Astrocyte (in vitro differentiated cells and primary cell): ENCODE data around the gene DCLK2. TPM values are rescaled to one million over a fixed set of nuclear protein-coding genes. Genes with fewer than 3 reads are reported as not detected.
A peak's percentile ranks its signal among the peaks of the same experiment; 100 is the strongest.

Experiments
- DNase-seq: peaks from one replicate; pipeline ENCODE4 v3.0.0-alpha.2; 2010; ENCODE audit warnings: low read depth
- FAIRE-seq: peaks from 2 replicates; lab custom pipeline; 2011; peaks lifted over from hg19 to GRCh38; lab: Jason Lieb, UNC
- H2AFZ ChIP-seq: 2 replicates; pipeline ENCODE4 v1.6.0; 2012; ENCODE audit warnings: low read depth, low read length, inconsistent platforms
- H3K27ac ChIP-seq: 2 replicates; pipeline ENCODE4 v1.5.1; 2011; ENCODE audit warnings: low read depth, low read length, inconsistent platforms
- H3K27me3 ChIP-seq: 2 replicates; pipeline ENCODE4 v1.6.0; 2011; ENCODE audit warnings: low read length, inconsistent platforms; ENCODE audit not compliant: insufficient read depth
- H3K36me3 ChIP-seq: 2 replicates; pipeline ENCODE4 v1.5.1; 2011; ENCODE audit warnings: low read length, inconsistent platforms; ENCODE audit not compliant: insufficient read depth
- H3K4me1 ChIP-seq: 2 replicates; pipeline ENCODE4 v1.5.1; 2011; ENCODE audit warnings: low read length, inconsistent platforms; ENCODE audit not compliant: insufficient read depth
- H3K4me2 ChIP-seq: 2 replicates; pipeline ENCODE4 v1.6.0; 2012; ENCODE audit warnings: low read length, inconsistent platforms
- H3K4me3 ChIP-seq: 2 replicates; pipeline ENCODE4 v1.5.1; 2011; ENCODE audit warnings: low read depth, mild to moderate bottlenecking, low read length, inconsistent platforms; ENCODE audit not compliant: insufficient read depth
- H3K79me2 ChIP-seq: 2 replicates; pipeline ENCODE4 v1.6.0; 2012; ENCODE audit warnings: mild to moderate bottlenecking, low read length, inconsistent platforms; ENCODE audit not compliant: insufficient read depth
- H3K9ac ChIP-seq: 2 replicates; pipeline ENCODE4 v1.6.0; 2012; ENCODE audit warnings: mild to moderate bottlenecking, low read length, inconsistent platforms
- H3K9me3 ChIP-seq: 2 replicates; pipeline ENCODE4 v1.5.1; 2012; ENCODE audit warnings: low read depth, mild to moderate bottlenecking, low read length, inconsistent platforms; ENCODE audit not compliant: insufficient read depth
- H4K20me1 ChIP-seq: 2 replicates; pipeline ENCODE4 v1.6.0; 2012; ENCODE audit warnings: low read length, inconsistent platforms; ENCODE audit not compliant: insufficient read depth
- H3K27ac Mint-ChIP-seq: one replicate; pipeline ENCODE4 v1.8.0; 2021; ENCODE audit warnings: mild to moderate bottlenecking, mixed read lengths; ENCODE audit not compliant: unreplicated experiment
- H3K27me3 Mint-ChIP-seq: one replicate; pipeline ENCODE4 v1.8.0; 2021; ENCODE audit warnings: low read depth, mixed read lengths; ENCODE audit not compliant: unreplicated experiment
- H3K36me3 Mint-ChIP-seq: one replicate; pipeline ENCODE4 v1.8.0; 2021; ENCODE audit warnings: low read depth, mixed read lengths; ENCODE audit not compliant: unreplicated experiment
- H3K4me1 Mint-ChIP-seq: one replicate; pipeline ENCODE4 v1.8.0; 2021; ENCODE audit warnings: low read depth, mixed read lengths; ENCODE audit not compliant: unreplicated experiment
- H3K4me3 Mint-ChIP-seq: one replicate; pipeline ENCODE4 v1.8.0; 2021; ENCODE audit warnings: mild to moderate bottlenecking, moderate library complexity, mixed read lengths; ENCODE audit not compliant: unreplicated experiment
- H3K9me3 Mint-ChIP-seq: one replicate; pipeline ENCODE4 v1.8.0; 2021; ENCODE audit warnings: mild to moderate bottlenecking, mixed read lengths; ENCODE audit not compliant: unreplicated experiment
- EZH2 ChIP-seq: IDR thresholded peaks from 2 replicates; pipeline ENCODE4 v1.6.1; 2012; ENCODE audit warnings: mild to moderate bottlenecking, low read length, inconsistent platforms; ENCODE audit not compliant: insufficient read depth
- total RNA-seq: library from RNA; stranded (reverse); gene quantifications from 2 replicates; pipeline ENCODE4 v1.2.1, GENCODE V29; 2021
- TF ChIP-seq, protein P1 (sequence below): IDR thresholded peaks from 2 replicates; pipeline ENCODE4 v1.5.1; 2011; ENCODE audit warnings: low read depth, mild to moderate bottlenecking, inconsistent platforms, low read length, moderate library complexity; ENCODE audit not compliant: insufficient read depth

DCLK2 gene
- total RNA-seq, 1 donor from 2014 or later = 6.2 TPM

DNA sequence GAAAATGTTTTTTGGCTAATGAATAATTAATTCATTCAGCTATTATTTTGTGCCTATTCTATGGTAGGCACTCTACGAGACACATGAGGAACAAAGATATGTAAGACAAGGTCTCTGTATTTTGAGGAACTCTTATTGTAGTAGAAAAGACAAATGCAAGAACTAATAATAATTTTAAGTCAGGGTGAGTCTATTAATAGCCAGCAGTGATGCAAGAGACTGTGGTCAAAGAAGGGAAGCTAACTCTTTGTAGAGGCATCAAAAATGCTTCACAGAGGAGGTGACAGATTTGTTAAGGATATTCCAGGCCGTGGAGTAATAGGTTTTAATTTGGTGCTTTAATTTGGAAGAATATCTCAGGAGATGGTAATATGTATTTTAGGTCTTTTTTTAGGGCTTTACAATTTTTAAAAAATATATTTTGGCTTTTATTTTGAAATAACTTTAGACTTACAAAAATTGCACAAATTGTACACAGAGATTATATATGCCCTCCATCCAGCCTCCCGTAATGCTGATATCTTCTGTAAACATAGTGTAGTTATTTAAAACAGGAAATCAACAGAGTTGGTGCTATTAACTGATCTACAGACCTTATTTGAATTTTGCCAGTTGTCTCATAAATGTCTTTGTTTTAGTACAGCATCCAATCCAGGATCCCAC is 48.1 kb downstream of the DCLK2 start:
- Mint-ChIP-seq H3K36me3 (peaks cover 9% of the 10 kb centered on the region), H3K9me3 (peaks cover 7% of the 10 kb centered on the region), H3K27ac (peak overlapping the region; percentile 36), H3K4me3 (no peak overlapping the region), H3K4me1 (peaks cover 21% of the 10 kb centered on the region), H3K27me3 (no peaks in the 10 kb centered on the region)
- peak overlapping the region; percentile 44 for H3K9ac ChIP-seq
- DNase-seq (peak; percentile 76), FAIRE-seq (peak; percentile 55)
- H4K20me1 ChIP-seq = no peaks in the 10 kb centered on the region
- peak overlapping the region; percentile 51 for H3K27ac ChIP-seq
- H3K79me2 ChIP-seq = peaks cover 6% of the 10 kb centered on the region
- no peak overlapping the region for H3K4me3 ChIP-seq
- peaks cover 31% of the 10 kb centered on the region for H3K4me1 ChIP-seq
- H3K4me2 ChIP-seq = peak overlapping the region; percentile 77
- H3K36me3 ChIP-seq = no peaks in the 10 kb centered on the region
- TF ChIP-seq EZH2 = no peak
- TF ChIP-seq, protein P1, sequence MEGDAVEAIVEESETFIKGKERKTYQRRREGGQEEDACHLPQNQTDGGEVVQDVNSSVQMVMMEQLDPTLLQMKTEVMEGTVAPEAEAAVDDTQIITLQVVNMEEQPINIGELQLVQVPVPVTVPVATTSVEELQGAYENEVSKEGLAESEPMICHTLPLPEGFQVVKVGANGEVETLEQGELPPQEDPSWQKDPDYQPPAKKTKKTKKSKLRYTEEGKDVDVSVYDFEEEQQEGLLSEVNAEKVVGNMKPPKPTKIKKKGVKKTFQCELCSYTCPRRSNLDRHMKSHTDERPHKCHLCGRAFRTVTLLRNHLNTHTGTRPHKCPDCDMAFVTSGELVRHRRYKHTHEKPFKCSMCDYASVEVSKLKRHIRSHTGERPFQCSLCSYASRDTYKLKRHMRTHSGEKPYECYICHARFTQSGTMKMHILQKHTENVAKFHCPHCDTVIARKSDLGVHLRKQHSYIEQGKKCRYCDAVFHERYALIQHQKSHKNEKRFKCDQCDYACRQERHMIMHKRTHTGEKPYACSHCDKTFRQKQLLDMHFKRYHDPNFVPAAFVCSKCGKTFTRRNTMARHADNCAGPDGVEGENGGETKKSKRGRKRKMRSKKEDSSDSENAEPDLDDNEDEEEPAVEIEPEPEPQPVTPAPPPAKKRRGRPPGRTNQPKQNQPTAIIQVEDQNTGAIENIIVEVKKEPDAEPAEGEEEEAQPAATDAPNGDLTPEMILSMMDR = no peak
- H3K27me3 ChIP-seq = no peaks in the 10 kb centered on the region
- peaks cover 3% of the 10 kb centered on the region for H3K9me3 ChIP-seq
- H2AFZ ChIP-seq = no peak overlapping the region

DNA sequence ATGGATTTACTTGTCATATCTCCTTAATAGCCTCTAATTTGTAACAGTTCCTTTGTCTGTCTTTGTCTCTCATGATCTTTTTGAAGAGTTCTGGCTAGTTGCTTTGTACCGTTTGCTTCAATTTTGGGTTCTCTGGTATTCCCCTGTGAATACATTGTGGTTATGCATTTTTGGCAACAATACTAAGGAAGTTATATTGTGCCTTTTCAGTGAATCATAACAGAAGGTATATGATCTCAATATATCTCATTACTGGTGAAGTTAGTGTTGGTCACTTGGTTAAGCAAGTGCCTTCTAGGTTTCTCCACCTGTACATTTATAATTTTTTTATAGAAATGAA is 48.6 kb downstream of the DCLK2 start:
- Histone ChIP-seq H3K27ac (peak overlapping the region; percentile 51), H3K79me2 (peaks cover 6% of the 10 kb centered on the region), H3K4me2 (peak overlapping the region; percentile 77), H3K9me3 (no peaks in the 10 kb centered on the region), H3K4me1 (peaks cover 36% of the 10 kb centered on the region), H2AFZ (no peak overlapping the region), H3K27me3 (no peaks in the 10 kb centered on the region), H3K36me3 (no peaks in the 10 kb centered on the region), H3K9ac (peak overlapping the region; percentile 44), H4K20me1 (no peaks in the 10 kb centered on the region), H3K4me3 (no peak overlapping the region)
- H3K4me3 Mint-ChIP-seq = no peak overlapping the region
- peak; percentile 64 for FAIRE-seq
- peak; percentile 84 for DNase-seq
- peaks cover 4% of the 10 kb centered on the region for H3K9me3 Mint-ChIP-seq
- H3K27ac Mint-ChIP-seq = no peak overlapping the region
- H3K27me3 Mint-ChIP-seq = no peaks in the 10 kb centered on the region
- peaks cover 6% of the 10 kb centered on the region for H3K36me3 Mint-ChIP-seq
- TF ChIP-seq, protein P1 = no peak
- no peak for TF ChIP-seq EZH2
- peaks cover 21% of the 10 kb centered on the region for H3K4me1 Mint-ChIP-seq

DNA sequence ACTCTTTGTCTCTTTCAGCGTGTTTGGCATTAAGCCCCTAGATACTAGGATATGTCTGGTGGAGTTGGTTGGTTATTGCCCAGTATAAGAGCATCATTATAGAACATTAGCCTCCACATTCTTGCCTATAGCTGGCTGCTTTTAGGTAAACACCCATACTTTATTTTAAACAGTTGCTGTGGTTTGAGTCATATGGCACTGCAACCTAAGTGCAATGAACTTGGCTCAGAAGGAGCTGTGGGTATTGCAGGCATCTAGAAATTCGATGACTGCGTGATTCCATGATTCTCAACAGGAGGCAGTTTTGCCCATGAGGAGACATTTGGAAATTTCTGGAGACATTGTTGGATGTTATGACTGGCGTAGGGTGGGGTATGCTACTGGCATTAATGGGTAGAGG is 49.5 kb downstream of the DCLK2 start:
- H3K27ac Mint-ChIP-seq = no peak overlapping the region
- no peak overlapping the region for H3K4me3 Mint-ChIP-seq
- no peaks in the 10 kb centered on the region for H3K27me3 ChIP-seq

More for the DNA sequence above, 49.5 kb downstream of the DCLK2 start:
- DNase-seq (no peak), FAIRE-seq (no peak)
- H3K79me2 ChIP-seq = peaks cover 6% of the 10 kb centered on the region
- no peaks in the 10 kb centered on the region for H4K20me1 ChIP-seq
- H3K4me2 ChIP-seq = no peak overlapping the region
- no peaks in the 10 kb centered on the region for H3K27me3 Mint-ChIP-seq
- H3K36me3 ChIP-seq = no peaks in the 10 kb centered on the region
- no peak overlapping the region for H3K9ac ChIP-seq
- no peaks in the 10 kb centered on the region for H3K9me3 Mint-ChIP-seq
- TF ChIP-seq, protein P1 = no peak
- no peak for TF ChIP-seq EZH2
- H3K4me3 ChIP-seq = no peak overlapping the region
- H3K9me3 ChIP-seq = no peaks in the 10 kb centered on the region
- H3K36me3 Mint-ChIP-seq = peaks cover 2% of the 10 kb centered on the region
- peaks cover 21% of the 10 kb centered on the region for H3K4me1 Mint-ChIP-seq
- no peak overlapping the region for H3K27ac ChIP-seq
- no peak overlapping the region for H2AFZ ChIP-seq
- peaks cover 36% of the 10 kb centered on the region for H3K4me1 ChIP-seq
